C4-2B (cell line): ENCODE data around the gene FRMD4A.

Source experiments
- ZFX ChIP-seq: fragments of 450-650 bp; IDR thresholded peaks from 2 replicates; pipeline ENCODE4 v1.6.1; 2017
- TF ChIP-seq, protein P1 (sequence below): fragments of 450-650 bp; conservative IDR thresholded peaks from 2 replicates; pipeline ENCODE4 v1.5.1; 2017; ENCODE audit warnings: mild to moderate bottlenecking

DNA sequence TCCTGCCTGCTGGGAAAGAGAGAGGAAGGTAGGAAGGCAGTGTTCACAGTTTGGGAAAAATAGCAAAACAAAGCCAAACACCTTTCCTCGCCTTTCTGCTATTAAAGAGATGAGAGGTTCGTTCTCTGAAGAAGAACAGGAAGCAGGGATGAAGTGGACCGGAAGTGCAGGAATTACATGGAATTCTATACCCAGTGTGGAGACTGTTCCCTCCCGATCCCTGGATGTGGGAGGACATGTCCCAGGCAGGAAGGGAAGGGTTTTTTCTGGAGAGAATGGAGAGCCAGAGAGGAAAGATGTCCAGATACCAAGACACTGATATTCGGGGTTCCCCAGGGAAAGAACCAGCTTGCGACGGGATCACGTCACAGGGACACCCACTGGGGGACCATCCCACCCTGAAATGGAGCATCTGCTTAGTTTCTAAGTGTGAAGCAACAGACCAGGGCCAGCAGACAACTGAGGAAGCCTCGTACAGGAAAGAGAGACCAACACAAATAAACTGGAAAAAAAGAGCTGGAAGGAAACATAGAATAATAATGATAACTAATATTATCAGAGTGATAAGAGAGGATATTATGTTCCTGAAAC is 556.3 kb downstream of the FRMD4A start:
- TF ChIP-seq, protein P1, sequence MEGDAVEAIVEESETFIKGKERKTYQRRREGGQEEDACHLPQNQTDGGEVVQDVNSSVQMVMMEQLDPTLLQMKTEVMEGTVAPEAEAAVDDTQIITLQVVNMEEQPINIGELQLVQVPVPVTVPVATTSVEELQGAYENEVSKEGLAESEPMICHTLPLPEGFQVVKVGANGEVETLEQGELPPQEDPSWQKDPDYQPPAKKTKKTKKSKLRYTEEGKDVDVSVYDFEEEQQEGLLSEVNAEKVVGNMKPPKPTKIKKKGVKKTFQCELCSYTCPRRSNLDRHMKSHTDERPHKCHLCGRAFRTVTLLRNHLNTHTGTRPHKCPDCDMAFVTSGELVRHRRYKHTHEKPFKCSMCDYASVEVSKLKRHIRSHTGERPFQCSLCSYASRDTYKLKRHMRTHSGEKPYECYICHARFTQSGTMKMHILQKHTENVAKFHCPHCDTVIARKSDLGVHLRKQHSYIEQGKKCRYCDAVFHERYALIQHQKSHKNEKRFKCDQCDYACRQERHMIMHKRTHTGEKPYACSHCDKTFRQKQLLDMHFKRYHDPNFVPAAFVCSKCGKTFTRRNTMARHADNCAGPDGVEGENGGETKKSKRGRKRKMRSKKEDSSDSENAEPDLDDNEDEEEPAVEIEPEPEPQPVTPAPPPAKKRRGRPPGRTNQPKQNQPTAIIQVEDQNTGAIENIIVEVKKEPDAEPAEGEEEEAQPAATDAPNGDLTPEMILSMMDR: no peak
- no peak for TF ChIP-seq ZFX
